WI38 (cell line): ENCODE results near the gene ZNF497.

Experiments
- H3K4me3 ChIP-seq: 2 replicates; pipeline ENCODE4 v1.5.1; 2011; ENCODE audit warnings: low read depth, mild to moderate bottlenecking, control low read depth, low read length
- TF ChIP-seq, protein P1 (sequence below): IDR thresholded peaks from 2 replicates; pipeline ENCODE4 v1.5.1; 2012; ENCODE audit warnings: low read depth, mild to moderate bottlenecking, control low read depth, low read length

Gene ZNF497

DNA sequence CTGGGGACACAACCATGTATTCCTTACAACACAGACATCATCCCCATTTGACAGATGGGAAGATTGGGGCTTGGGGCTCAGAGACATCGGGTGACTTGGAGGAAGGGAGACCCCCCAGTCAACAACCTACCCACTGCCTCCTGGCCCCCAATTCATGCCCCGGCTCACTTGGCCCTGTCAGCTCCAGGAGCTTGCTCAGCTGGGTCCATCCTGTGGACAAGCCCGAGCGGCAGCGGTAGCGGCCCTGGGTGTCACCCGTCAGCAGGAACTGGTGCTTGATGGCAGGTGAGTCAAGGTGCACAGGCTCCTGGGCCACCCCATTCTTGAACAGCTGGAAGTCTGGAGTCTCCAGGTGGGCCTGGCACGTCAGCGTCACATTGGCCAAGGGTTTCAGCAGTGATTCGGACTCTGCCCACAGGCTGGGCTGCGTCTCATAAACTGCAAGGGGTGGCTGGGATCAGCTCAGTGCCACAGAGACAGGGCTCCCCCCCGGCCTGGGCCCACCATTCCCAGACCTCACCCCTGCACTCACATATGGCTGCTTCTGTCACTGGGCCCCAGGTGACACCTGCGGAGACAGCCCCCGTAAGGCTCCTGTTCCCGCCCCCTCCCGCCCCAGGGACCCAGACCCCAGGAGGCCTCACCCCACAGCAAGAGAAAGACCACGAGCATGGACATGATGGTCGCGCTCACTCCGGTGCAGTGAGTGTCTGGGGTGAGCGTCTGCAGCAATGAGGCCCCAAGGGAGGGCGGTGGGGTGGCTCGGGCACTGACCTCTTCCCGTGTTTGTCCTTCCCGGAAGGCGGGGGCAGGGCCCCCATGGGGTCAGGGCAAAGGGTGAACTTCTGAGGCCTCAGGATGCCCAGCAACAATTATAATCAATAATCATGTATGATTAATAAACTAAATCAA, 9.5 kb downstream of the ZNF497 start, which contains the start of gene A1BG:
A1BG (minus strand) TSS at position 733 of the 912 bp plus-strand sequence; CDS start at position 678, 55 bp downstream.
- H3K4me3 ChIP-seq = no peak within 1 kb of the TSS
- TF ChIP-seq, protein P1, sequence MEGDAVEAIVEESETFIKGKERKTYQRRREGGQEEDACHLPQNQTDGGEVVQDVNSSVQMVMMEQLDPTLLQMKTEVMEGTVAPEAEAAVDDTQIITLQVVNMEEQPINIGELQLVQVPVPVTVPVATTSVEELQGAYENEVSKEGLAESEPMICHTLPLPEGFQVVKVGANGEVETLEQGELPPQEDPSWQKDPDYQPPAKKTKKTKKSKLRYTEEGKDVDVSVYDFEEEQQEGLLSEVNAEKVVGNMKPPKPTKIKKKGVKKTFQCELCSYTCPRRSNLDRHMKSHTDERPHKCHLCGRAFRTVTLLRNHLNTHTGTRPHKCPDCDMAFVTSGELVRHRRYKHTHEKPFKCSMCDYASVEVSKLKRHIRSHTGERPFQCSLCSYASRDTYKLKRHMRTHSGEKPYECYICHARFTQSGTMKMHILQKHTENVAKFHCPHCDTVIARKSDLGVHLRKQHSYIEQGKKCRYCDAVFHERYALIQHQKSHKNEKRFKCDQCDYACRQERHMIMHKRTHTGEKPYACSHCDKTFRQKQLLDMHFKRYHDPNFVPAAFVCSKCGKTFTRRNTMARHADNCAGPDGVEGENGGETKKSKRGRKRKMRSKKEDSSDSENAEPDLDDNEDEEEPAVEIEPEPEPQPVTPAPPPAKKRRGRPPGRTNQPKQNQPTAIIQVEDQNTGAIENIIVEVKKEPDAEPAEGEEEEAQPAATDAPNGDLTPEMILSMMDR = no peak

DNA sequence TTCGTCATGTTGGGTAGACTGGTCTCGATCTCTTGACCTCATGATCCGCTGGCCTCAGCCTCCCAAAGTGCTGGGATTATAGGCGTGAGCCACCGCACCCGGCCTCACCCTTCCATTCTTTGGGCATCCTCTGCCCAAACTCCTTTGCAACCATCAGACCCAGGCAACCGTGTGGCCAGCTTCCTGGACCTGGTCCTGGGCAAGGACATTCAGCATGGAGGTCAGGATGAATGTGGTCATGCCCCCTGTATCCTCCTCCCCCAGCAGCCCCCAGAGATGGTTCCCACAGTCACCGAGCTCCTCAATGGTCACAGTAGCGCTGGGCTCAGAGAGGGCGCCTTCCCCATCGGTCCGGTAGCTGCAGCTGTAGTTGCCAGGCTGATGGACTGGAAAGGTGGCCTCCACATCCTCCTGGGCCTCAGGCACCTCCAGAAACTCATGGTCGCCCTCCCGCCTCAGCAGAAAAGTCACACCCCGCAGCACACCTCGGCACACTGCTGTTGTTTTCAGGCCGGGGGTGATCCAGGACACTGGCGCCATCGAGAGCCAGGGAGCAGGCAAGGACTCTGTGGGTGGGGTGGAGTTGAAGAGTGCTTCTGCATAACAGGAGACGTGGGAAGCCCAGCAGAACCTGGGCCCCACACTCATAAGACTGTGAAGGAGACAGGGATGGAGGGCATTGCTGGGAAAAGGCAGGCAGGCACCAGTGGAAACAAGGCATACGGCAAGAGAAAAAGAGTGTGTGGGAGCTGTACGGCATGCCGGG, 10.4 kb downstream of the ZNF497 start:
- TF ChIP-seq, protein P1 = no peak
- H3K4me3 ChIP-seq = no peak overlapping the region

DNA sequence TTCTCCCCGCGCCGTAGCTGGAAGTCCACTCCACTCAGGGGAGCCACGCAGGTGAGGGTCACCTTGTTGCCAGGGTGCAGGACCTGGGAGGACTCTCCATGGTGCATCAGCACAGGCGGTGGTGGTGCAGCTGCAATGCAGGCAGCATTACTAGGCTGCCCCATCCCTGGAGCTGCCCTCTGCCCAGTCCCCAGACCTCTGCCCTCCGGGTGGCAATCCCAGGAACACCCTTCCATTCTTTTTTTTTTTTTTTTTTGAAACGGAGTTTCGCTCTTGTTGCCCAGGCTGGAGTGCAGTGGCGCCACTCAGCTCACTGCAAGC, 11.0 kb downstream of the ZNF497 start:
- no peak overlapping the region for H3K4me3 ChIP-seq
- TF ChIP-seq, protein P1 = no peak

DNA sequence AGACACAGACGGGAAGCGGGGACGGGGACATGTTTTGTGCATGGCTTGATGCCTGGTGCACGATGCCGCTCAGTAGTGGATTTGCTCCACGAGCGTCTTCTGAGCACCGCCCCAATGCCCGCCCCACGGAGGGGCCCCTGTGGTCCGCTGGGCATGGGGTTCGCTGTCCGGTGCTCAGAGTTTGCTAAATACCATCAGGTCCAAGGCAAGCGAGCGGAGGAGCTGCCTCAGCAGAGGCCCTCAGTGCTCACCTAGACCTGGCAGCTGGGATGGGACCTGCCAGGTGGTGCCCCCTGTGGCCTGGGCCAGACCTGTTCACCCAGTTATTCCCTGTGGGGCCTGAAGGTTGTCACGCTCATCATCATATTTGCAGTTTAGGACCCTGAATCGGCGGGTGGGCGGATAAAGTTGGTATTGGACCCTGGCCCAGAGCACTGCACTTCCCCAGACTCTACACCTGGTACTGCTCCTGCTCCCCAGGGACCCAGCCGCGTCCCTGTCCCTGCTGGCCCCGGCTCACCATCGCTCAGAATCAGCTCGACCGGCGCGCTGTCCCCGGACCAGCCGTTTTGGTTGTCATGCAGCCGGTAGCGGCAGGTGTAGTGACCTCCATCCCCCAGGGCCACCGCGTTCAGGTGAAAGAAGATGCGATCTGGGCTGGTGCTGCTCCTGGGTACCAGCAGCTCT, 11.5 kb downstream of the ZNF497 start:
- TF ChIP-seq, protein P1 = no peak
- no peak overlapping the region for H3K4me3 ChIP-seq

DNA sequence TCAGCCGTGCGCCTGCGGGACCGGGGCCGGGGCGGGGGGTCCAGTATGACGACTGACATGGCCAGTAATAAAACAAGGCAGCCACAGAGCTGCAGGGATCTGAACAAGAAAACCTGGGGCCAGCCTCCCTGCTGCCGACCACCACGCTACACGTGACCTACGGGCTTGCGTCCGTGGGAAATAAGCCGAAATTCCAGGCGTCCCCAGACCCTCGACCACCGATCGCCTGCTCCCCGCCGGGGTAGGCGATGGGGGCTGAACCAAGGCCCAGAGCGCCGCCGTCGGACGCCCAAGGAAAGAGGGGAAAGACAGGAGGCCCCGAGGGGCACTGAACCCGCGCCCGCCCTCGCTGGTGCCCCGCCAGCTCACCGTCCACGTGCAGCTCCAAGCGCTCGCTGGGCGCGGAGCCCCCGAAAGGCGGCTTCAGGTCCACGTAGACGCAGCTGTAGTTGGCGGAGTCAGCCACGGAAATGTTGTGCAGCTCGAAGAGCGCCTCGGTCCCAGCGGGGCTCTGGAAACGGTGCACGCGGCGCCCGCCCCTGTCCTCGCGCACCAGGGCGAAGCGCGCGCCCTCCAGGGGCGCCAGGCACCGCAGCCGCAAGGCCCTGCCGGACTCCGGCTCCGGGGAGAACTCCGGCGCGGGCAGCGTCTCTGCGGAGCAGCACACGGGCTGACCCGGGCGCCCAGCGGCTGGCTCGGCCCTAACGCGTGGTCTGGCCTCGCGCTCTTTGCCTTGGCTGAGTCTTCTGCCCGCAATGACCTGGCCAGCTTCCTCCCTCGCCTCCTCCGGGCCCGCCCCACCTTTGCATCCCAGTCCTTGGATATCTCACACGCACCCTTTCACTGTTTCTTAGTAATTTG, 12.3 kb downstream of the ZNF497 start:
- no peak overlapping the region for H3K4me3 ChIP-seq
- TF ChIP-seq, protein P1 = no peak

DNA sequence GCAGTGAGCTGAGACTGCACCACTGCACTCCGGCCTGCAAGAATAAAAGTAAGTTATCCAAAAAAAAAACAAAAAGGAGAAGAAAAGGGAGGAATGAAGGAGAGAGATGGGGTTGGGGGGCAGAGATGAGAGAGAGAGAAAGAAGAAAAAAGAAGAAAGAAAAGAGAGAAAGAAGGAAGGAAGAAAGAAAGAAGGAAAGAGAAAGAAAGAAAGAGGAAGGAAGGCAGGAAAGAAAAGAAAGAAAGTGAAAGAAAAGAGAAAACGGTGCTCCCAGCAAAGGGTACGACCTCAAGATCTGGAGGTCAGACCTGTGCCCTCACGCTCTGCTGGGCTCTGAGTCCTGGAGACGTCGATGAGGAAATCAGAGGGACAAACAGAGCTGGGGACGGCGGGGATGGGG, 13.0 kb downstream of the ZNF497 start:
- H3K4me3 ChIP-seq = no peak overlapping the region
- TF ChIP-seq, protein P1 = no peak

DNA sequence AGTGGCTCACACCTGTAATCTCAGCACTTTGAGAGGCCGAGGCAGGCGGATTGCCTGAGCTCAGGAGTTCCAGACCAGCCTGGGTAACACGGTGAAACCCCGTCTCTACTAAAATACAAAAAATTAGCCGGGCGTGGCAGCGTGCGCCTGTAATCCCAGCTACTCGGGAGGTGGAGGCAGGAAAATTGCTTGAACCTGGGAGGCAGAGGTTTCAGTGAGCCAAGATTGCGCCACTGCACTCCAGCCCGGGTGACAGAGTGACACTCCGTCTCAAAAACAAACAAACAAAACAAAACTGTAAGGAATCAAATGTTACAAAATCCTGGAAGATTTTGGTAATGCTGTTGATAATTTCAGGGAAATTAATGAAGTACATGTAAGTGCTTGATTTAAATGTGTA, 14.5 kb downstream of the ZNF497 start:
- H3K4me3 ChIP-seq = peak overlapping the region; percentile 87
